ENCODE measurements around the gene SLC38A5.

GRCh38 chrX:48461830-48462229, 8.2 kb downstream of the SLC38A5 start:
- TF ChIP-seq EZH2 (IDR thresholded peaks at IDR 0.05; ENCODE audit: low read depth) (no peak), CTCF (conservative IDR thresholded peaks at IDR 0.05) (no peak)

All from PC-9 (cell line).